Naive thymus-derived CD4-positive, alpha-beta T cell (primary cell): ENCODE measurements around the gene MLLT10. TPM values are rescaled to one million over a fixed set of nuclear protein-coding genes. Genes with fewer than 3 reads are reported as not detected.

Source experiments
- ATAC-seq: fragments of 150-1000 bp; cut with Tn5 transposase; 2 replicates; pipeline ENCODE4 v1.10.0; 2021; ENCODE audit warnings: mild to moderate bottlenecking, moderate library complexity
- CTCF ChIA-PET: fragments of 350-600 bp; sonication (Branson Sonifier 250); formaldehyde crosslinking; loops from one replicate; lab custom pipeline; 2021; ENCODE audit warnings: antibody characterized with exemption; lab: Charles Lee
- POLR2A ChIA-PET: fragments of 350-600 bp; sonication (Branson Sonifier 250); formaldehyde crosslinking; loops from one replicate; lab custom pipeline; 2021; ENCODE audit warnings: antibody characterized with exemption, inconsistent platforms; lab: Charles Lee
- DNase-seq, 9 donors: peaks; one replicate each; pipeline versions ENCODE4 v3.0.0 to v3.0.0-alpha.2; 2020 to 2022; ENCODE audit warnings: mixed read lengths in 1 of 9
- H3K27ac ChIP-seq: one replicate; pipeline ENCODE4 v1.7.0; 2013; ENCODE audit warnings: mild to moderate bottlenecking, low read depth, low read length, moderate library complexity
- H3K27me3 ChIP-seq, 2 donors: one replicate each; pipeline ENCODE4 v1.7.0; 2013; ENCODE audit warnings: low read length in 2 of 2, mild to moderate bottlenecking in 2 of 2, moderate library complexity in 2 of 2; ENCODE audit not compliant: control insufficient read depth in 2 of 2, insufficient read depth in 2 of 2
- H3K36me3 ChIP-seq, 3 experiments: 1 replicate in 2 of 3; 2 replicates in 1 of 3; pipeline ENCODE4 v1.7.0; 2013; ENCODE audit warnings: low read length in 3 of 3, mild to moderate bottlenecking in 3 of 3, moderate library complexity in 1 of 3; ENCODE audit not compliant: insufficient read depth in 3 of 3, control insufficient read depth in 2 of 3
- H3K4me1 ChIP-seq, 2 donors: one replicate each; pipeline ENCODE4 v1.7.0; 2013; ENCODE audit warnings: low read length in 2 of 2, mild to moderate bottlenecking in 2 of 2, moderate library complexity in 1 of 2; ENCODE audit not compliant: control insufficient read depth in 2 of 2, insufficient read depth in 2 of 2
- H3K4me3 ChIP-seq: 2 replicates; pipeline ENCODE4 v1.7.0; 2013; ENCODE audit warnings: mild to moderate bottlenecking, low read length
- H3K9me3 ChIP-seq, 3 experiments: 1 replicate in 2 of 3; 2 replicates in 1 of 3; pipeline ENCODE4 v1.7.0; 2013; ENCODE audit warnings: low read length in 3 of 3; ENCODE audit not compliant: control insufficient read depth in 2 of 3
- H3K27ac Mint-ChIP-seq, 9 donors: one replicate each; pipeline ENCODE4 v1.8.0; 2020 to 2022; ENCODE audit warnings: mixed read lengths in 9 of 9, mild to moderate bottlenecking in 8 of 9, moderate library complexity in 5 of 9, inconsistent platforms in 2 of 9
- H3K27me3 Mint-ChIP-seq, 5 donors: one replicate each; pipeline ENCODE4 v1.8.0; 2021 to 2022; ENCODE audit warnings: mixed read lengths in 5 of 5, mild to moderate bottlenecking in 1 of 5
- H3K36me3 Mint-ChIP-seq, 5 donors: one replicate each; pipeline ENCODE4 v1.8.0; 2020 to 2022; ENCODE audit warnings: mixed read lengths in 5 of 5, mild to moderate bottlenecking in 3 of 5, inconsistent platforms in 1 of 5
- H3K4me1 Mint-ChIP-seq, 7 donors: one replicate each; pipeline ENCODE4 v1.8.0; 2020 to 2022; ENCODE audit warnings: mixed read lengths in 7 of 7, mild to moderate bottlenecking in 3 of 7, inconsistent platforms in 1 of 7
- H3K4me3 Mint-ChIP-seq, 10 donors: one replicate each; pipeline ENCODE4 v1.8.0; 2020 to 2022; ENCODE audit warnings: mild to moderate bottlenecking in 10 of 10, mixed read lengths in 10 of 10, moderate library complexity in 6 of 10, inconsistent platforms in 2 of 10
- H3K9me3 Mint-ChIP-seq, 11 donors: one replicate each; pipeline ENCODE4 v1.8.0; 2020 to 2022; ENCODE audit warnings: mixed read lengths in 11 of 11, mild to moderate bottlenecking in 4 of 11, inconsistent platforms in 1 of 11, moderate library complexity in 1 of 11
- intact Hi-C, 2 donors: fragments of 100-400 bp; cut with micrococcal nuclease; formaldehyde crosslinking; loops; one replicate each; pipeline ENCODE4 v1.15.1; 2023
- polyA plus RNA-seq, 2 donors: library from polyadenylated mRNA; unstranded; fragments of 300-500 nt; fragmentation: Illumina TruSeq; gene quantifications; one replicate each; pipeline ENCODE4 v1.2.3, GENCODE V29; 2021
- total RNA-seq, 6 experiments: library from RNA in 5 of 6; stranded (reverse) in 5 of 6; gene quantifications; 1 replicate in 5 of 6; 2 replicates in 1 of 6; pipeline ENCODE4 v1.2.3 and lab custom pipeline; 2021 to 2026

MLLT10 gene
- total and polyA plus RNA-seq, 7 experiments from 2014 or later = 6.0 to 74.2 (median 61.2) TPM

DNA sequence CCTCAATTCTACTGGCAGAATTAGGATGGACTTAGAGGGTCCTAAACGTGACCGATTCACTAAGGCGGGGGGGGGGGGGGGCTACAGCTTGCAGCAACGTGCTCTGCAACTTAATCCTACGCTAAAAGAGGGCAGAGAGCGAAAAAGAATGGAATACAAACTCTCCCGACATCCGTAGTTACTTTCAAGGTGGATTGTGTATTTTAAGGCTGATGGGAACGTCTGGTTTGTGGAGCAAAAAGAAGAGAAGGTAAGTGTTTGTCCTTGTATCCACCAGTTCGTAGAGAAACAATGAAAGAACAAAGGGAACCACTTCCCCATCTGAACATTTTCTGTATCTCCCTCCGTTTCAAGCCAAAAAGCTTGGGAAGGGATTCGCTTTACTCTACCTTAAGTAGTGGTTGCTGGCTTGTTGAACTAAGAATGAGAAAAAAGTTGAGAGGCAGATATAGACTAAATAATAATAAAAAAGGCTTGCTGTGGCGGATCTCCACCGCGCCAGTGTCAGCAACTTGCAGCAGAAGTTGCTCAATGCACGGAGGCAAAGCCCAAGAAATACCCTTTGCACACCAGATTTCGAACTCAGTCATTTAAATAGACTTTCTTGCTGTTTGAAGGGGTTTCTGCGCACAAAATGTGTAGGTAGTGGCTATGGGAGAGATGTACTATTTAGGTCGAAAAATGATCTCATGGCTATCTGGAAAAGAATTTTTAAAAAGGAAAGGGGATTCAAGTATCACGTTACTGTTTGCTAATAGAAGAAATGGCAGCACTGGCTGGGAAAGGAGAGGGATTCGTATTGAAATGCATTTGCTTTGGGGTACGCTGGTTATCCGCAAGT lies 9.3 kb upstream of the MLLT10 start:
- ChIA-PET POLR2A (interaction anchor here (0.6 to 2.5 kb wide), 8 partner anchors 9 to 1841 kb away, joined by 4 to 13 read pairs (median 6); partner anchors contain the start of gene MLLT10), CTCF (interaction anchor here (0.6 kb wide), 1 partner anchor 369 kb away, joined by 4 read pairs; no protein-coding TSS in a partner anchor)
- H3K4me3 ChIP-seq = peak overlapping the region; percentile 79
- no peaks in the 10 kb centered on the region for H3K36me3 ChIP-seq
- peak in 2 of 9 donors; percentile 20 to 31 for DNase-seq
- peaks cover 28 to 73% (median 46%) of the 10 kb centered on the region in 5 donors for H3K27me3 Mint-ChIP-seq
- peaks cover 0 to 8% (median 0%) of the 10 kb centered on the region in 5 donors for H3K36me3 Mint-ChIP-seq
- intact Hi-C loops = loop anchor here (1.0 to 10.0 kb wide), 7 partner anchors 7 to 1130 kb away; partner anchors contain the start of genes BMI1 (in 1 of the 2), DNAJC1 (in 1 of the 2) and MLLT10 (in 1 of the 2)
- no peaks in the 10 kb centered on the region for H3K9me3 ChIP-seq
- H3K4me1 ChIP-seq = peaks cover 9 to 21% of the 10 kb centered on the region in 2 donors
- peaks cover 7 to 11% of the 10 kb centered on the region in 2 donors for H3K27me3 ChIP-seq
- peak overlapping the region; percentile 86 to 98 (median 97) for H3K27ac Mint-ChIP-seq
- H3K4me1 Mint-ChIP-seq = peaks cover 19 to 47% (median 44%) of the 10 kb centered on the region in 7 donors
- peak overlapping the region; percentile 85 to 98 (median 96) for H3K4me3 Mint-ChIP-seq
- peak overlapping the region; percentile 68 for H3K27ac ChIP-seq
- no peak for ATAC-seq
- peaks cover 0 to 3% (median 0%) of the 10 kb centered on the region in 11 donors for H3K9me3 Mint-ChIP-seq

DNA sequence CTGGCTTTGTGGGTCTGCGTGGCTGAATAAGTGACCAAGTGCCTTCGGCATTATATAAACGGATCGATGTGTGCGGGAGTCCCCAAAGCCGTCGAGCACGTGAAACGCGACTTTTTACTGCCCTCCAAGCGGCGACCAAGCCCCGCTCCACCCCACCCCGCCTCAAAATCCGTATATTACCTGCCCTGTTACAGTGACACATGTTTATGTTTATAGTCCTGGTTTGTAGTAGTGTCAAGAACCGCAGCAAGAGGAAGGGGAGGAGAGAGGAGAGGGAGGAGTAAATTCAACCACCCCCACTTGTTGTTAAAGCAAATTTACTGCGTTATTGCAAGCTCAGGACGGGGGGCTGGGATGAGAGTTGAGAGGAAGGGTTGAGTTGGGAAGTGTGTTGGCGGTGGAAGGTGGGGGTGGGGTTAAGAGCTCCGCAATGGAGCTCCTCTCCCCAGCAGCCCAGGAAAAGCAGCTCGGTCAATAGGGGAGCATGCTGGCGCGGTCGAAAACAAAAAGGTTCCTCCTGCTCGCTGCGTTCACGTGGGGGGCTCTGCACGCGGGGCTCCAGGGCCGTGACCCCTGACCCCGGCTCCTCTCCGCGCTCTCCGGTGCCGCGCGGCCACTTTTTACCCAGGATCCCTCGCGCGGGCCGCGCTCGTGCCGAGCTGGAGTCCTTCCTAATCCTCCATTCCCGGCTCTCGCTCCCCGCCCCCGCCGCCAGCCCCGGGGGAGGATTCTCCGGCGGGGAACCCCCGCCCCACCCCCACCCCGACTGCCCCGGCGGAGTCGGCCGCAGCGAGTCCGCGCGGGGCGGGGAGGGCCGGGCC lies 8.5 kb upstream of the MLLT10 start, which contains the start of gene SKIDA1:
Gene SKIDA1 (minus strand): TSS at position 316 of the 821 bp plus-strand sequence. CDS start 7,860 bp downstream, outside the sequence.
- POLR2A ChIA-PET = interaction anchor here (0.6 to 2.5 kb wide), 11 partner anchors 8 to 1840 kb away, joined by 3 to 13 read pairs (median 6); partner anchors contain the start of gene MLLT10
- H3K27me3 ChIP-seq = peaks cover 4 to 6% of the 10 kb centered on the region in 2 donors
- Mint-ChIP-seq H3K27ac (peak within 1 kb of the TSS; percentile 87 to 98 (median 97)), H3K4me3 (peak within 1 kb of the TSS; percentile 85 to 99 (median 96)), H3K4me1 (peaks cover 16 to 39% (median 38%) of the 10 kb centered on the region in 7 donors), H3K36me3 (peaks cover 0 to 8% (median 0%) of the 10 kb centered on the region in 5 donors), H3K9me3 (no peaks in the 10 kb centered on the region), H3K27me3 (peaks cover 20 to 70% (median 38%) of the 10 kb centered on the region in 5 donors)
- no peaks in the 10 kb centered on the region for H3K9me3 ChIP-seq
- H3K4me3 ChIP-seq = peak within 1 kb of the TSS; percentile 79
- H3K36me3 ChIP-seq = no peaks in the 10 kb centered on the region
- H3K27ac ChIP-seq = peak within 1 kb of the TSS; percentile 68
- intact Hi-C loops = loop anchor here (1.0 to 10.0 kb wide), 7 partner anchors 8 to 1129 kb away; partner anchors contain the start of genes DNAJC1 (in 2 of the 2), BMI1 (in 1 of the 2) and MLLT10 (in 1 of the 2)
- CTCF ChIA-PET = interaction anchor here (0.6 kb wide), 1 partner anchor 368 kb away, joined by 4 read pairs; no protein-coding TSS in a partner anchor
- DNase-seq (peak; percentile 31 to 72 (median 64)), ATAC-seq (peak; percentile 73)
- H3K4me1 ChIP-seq = peaks cover 4 to 17% of the 10 kb centered on the region in 2 donors

DNA sequence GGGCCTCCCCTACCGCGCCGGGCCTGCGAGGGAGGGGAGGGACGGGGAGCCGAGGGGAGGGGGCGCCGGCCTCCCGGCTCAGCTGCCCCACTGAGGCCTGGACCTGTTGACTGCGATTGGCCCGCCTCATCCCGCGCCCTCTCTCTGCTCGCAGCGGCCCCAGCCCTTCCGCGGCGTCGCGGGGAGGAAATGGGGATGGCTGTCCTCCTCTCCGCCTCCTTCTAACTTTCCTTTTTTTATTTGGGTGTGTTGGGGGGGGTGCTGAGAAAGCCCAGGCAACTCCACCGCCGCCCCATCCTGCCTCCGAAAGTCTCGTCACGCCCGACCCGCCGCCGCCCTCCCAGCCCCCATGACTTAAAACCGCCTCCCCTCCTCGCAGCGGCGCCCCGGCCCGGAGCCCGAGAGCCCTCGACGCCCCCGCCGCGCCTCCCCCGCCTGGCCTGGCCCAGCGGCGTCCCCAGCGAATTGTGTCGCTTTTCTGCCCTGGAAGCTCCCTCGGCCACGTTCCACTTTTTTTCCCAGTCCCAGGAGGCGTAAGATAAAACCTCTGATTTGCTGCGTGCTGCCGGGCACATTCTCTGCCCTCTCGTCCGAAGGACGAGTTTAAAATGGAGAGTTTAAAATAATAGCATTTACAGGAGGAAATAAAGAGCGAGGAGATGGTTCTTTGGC lies 7.7 kb upstream of the MLLT10 start:
- Histone ChIP-seq H3K27ac (peak overlapping the region; percentile 68), H3K4me1 (peaks cover 4 to 17% of the 10 kb centered on the region in 2 donors), H3K27me3 (no peaks in the 10 kb centered on the region), H3K36me3 (no peaks in the 10 kb centered on the region), H3K9me3 (no peaks in the 10 kb centered on the region), H3K4me3 (peak overlapping the region; percentile 79)
- Mint-ChIP-seq H3K4me1 (peaks cover 14 to 40% (median 32%) of the 10 kb centered on the region in 7 donors), H3K4me3 (peak overlapping the region; percentile 85 to 99 (median 94)), H3K27ac (peak overlapping the region; percentile 87 to 97 (median 94)), H3K9me3 (no peaks in the 10 kb centered on the region), H3K27me3 (peaks cover 13 to 66% (median 30%) of the 10 kb centered on the region in 5 donors), H3K36me3 (peaks cover 0 to 8% (median 0%) of the 10 kb centered on the region in 5 donors)
- intact Hi-C loops = loop anchor here (2.0 to 10.0 kb wide), 4 partner anchors 476 to 1128 kb away; partner anchors contain the start of genes BMI1 (in 1 of the 2) and DNAJC1 (in 1 of the 2)
- ChIA-PET POLR2A (interaction anchor here (0.8 to 2.5 kb wide), 10 partner anchors 7 to 1104 kb away, joined by 3 to 13 read pairs (median 6); partner anchors contain the start of genes DNAJC1 and MLLT10), CTCF (interaction anchor here (1.1 kb wide), 1 partner anchor 8 kb away, joined by 4 read pairs; no protein-coding TSS in a partner anchor)
- DNase-seq (peak; percentile 31 to 66 (median 55)), ATAC-seq (peak; percentile 58)

DNA sequence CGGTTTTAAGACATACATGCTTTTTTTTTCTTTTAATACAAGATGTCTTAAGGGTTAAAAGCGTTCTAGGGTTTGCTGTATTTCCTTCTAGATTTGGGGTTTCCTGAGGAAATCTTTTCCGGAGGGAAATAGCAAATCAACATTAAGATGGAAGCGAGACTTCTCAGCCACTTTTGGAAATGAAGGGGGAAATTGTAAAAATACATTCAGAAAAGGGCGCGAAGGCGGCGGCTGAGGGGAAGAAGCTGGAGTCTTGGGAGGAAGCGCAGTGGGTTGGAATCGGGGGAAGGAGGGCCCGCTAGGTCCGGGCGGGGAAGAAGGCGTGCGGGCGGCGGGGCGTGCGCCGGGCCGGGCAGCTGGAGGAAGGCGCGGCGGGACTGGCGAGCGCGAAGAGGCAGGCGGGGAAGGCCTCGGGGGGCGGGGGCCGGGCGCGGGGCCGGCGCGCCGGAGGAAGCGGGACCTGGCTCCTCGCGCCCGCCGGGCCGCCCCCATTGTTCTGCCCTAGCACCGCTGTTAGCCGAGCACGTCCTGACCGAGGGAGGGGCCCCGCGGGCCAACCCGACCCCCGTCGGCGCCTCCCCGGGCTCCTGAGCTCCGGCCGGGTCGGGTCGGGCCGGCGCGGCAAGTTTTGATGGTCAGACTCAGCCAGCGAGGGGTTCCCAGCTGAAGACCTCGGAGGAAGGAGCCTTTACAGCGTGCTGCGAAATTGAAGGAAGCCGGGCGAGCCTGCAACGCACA lies 7.0 kb upstream of the MLLT10 start:
- Histone ChIP-seq H3K27me3 (no peaks in the 10 kb centered on the region), H3K4me1 (peaks cover 4 to 17% of the 10 kb centered on the region in 2 donors), H3K27ac (peak overlapping the region; percentile 68), H3K36me3 (no peaks in the 10 kb centered on the region), H3K9me3 (no peaks in the 10 kb centered on the region), H3K4me3 (peak overlapping the region; percentile 79)
- peak; percentile 36 for ATAC-seq
- H3K36me3 Mint-ChIP-seq = peaks cover 0 to 8% (median 0%) of the 10 kb centered on the region in 5 donors
- H3K27ac Mint-ChIP-seq = peak overlapping the region; percentile 87 to 97 (median 94)
- H3K4me3 Mint-ChIP-seq = peak overlapping the region; percentile 85 to 99 (median 94)
- ChIA-PET POLR2A (interaction anchor here (0.6 to 2.1 kb wide), 6 partner anchors 8 to 1103 kb away, joined by 3 to 10 read pairs (median 6); partner anchors contain the start of gene DNAJC1), CTCF (interaction anchor here (0.6 to 1.1 kb wide), 2 partner anchors 9 to 94 kb away, joined by 4 to 6 read pairs; no protein-coding TSS in a partner anchor)
- H3K27me3 Mint-ChIP-seq = peaks cover 7 to 64% (median 24%) of the 10 kb centered on the region in 5 donors
- DNase-seq = peak in 8 of 9 donors; percentile 19 to 51 (median 28)
- H3K4me1 Mint-ChIP-seq = peaks cover 14 to 40% (median 32%) of the 10 kb centered on the region in 7 donors
- no peaks in the 10 kb centered on the region for H3K9me3 Mint-ChIP-seq
- intact Hi-C loops = loop anchor here (2.0 to 10.0 kb wide), 4 partner anchors 476 to 1128 kb away; partner anchors contain the start of genes BMI1 (in 1 of the 2) and DNAJC1 (in 1 of the 2)
